HUES64 (cell line): ENCODE results near the gene ZNF646.
"Not testable (repeated sequence)": the region's sequence is repeated elsewhere in the genome, so short reads cannot be mapped to it uniquely, and the experiment has no call there.

Source experiments
- H3K27ac ChIP-seq: 2 replicates; pipeline ENCODE4 v1.7.0; 2013; ENCODE audit warnings: low read depth, low read length, inconsistent platforms
- H3K27me3 ChIP-seq: 2 replicates; pipeline ENCODE4 v1.6.1; 2013; ENCODE audit warnings: mild to moderate bottlenecking, low read length; ENCODE audit not compliant: insufficient read depth
- H3K36me3 ChIP-seq: 2 replicates; pipeline ENCODE4 v1.6.1; 2013; ENCODE audit warnings: mild to moderate bottlenecking, low read length; ENCODE audit not compliant: insufficient read depth
- H3K4me1 ChIP-seq: 2 replicates; pipeline ENCODE4 v1.6.1; 2013; ENCODE audit warnings: mild to moderate bottlenecking, low read length, moderate library complexity; ENCODE audit not compliant: insufficient read depth
- H3K4me3 ChIP-seq: 2 replicates; pipeline ENCODE4 v1.5.1; 2013; ENCODE audit warnings: mild to moderate bottlenecking, low read length, moderate library complexity
- H3K9ac ChIP-seq: 2 replicates; pipeline ENCODE4 v1.6.1; 2013; ENCODE audit warnings: mild to moderate bottlenecking, low read depth, low read length
- H3K9me3 ChIP-seq: 2 replicates; pipeline ENCODE4 v1.6.1; 2013; ENCODE audit warnings: low read depth, low read length; ENCODE audit not compliant: insufficient read depth
- WGBS: fragments of 150-250, 120-280 bp; methylation state at CpG from one replicate; pipeline ENCODE4 v1.1.7; 2013; ENCODE audit warnings: missing lambda C conversion rate; 5-methylcytosine and 5-hydroxymethylcytosine counted together

ZNF646 gene

GRCh38 chr16:31099860-31100638 is 25.8 kb downstream of the ZNF646 start:
- no peaks in the 10 kb centered on the region for H3K9me3 ChIP-seq
- WGBS = 79% methylated on average over 4 of the region's 4 CpGs
- H3K9ac ChIP-seq = no peak overlapping the region
- no peaks in the 10 kb centered on the region for H3K27me3 ChIP-seq
- no peaks in the 10 kb centered on the region for H3K36me3 ChIP-seq
- no peaks in the 10 kb centered on the region for H3K4me1 ChIP-seq
- no peak overlapping the region for H3K27ac ChIP-seq
- no peak overlapping the region for H3K4me3 ChIP-seq

DNA sequence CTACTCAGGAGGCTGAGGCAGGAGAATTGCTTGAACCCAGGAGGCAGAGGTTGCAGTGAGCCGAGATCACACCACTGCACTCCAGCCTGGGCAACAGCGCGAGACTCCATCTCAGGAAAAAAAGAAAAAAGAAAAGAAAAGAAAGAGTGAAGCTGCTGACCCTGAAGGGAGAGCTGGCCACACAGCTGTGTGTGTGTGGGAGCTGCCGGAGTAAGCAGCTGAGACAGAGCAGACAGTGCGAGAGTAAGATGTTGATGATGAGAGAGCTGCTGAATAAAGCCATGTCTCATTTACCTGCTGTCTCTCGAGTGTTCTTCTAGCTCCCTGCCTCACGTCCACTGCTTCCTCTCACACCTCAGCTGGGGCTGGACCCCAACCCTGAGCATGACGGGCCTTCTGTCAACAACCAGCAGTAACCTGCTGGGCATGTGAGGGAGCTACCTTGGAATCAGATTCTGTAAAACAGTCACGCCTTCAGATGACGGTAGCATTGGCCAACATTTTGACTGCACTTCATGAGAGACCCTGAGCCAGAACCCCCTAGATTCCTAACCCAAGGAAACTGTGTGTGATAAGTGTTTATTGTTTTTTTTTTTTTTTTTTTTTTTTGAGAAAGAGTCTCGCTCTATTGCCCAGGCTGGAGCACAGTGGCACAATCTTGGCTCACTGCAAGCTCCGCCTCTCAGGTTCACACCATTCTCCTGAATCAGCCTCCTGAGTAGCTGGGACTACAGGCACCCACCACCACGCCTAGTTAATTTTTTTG is 26.8 kb downstream of the ZNF646 start:
- not testable (repeated sequence) for H3K27ac ChIP-seq, H3K9ac ChIP-seq, H3K4me1 ChIP-seq, H3K4me3 ChIP-seq, H3K27me3 ChIP-seq, H3K9me3 ChIP-seq, H3K36me3 ChIP-seq
- 83% methylated on average over 13 of the region's 13 CpGs for WGBS

DNA sequence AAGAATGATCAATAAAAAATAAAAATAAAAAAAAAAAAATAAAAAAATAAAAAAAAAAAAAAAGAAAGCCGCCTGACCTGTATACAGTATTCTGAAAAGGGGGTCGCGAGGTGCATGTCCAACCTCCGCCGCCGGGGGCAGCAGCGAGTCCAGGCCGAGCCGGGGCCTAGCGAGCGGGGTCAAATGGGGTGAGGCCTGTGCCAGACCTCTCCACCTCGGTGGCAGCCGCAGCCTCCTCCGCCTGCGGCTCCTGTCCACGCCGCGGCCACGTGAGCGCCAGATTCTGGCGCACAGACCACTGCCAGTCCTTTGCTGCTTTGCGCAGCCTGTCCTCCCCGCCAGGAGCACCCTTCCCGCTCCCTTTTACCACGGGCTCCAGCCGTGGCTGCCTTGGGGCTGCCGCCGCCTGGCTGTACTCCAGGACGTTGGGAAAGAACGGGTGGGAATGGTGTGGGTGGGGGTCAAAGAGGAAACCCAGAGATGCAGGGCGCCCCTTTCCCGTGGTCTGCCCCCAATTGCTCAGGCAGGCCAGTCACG is 31.5 kb downstream of the ZNF646 start:
- H3K27ac ChIP-seq = no peak overlapping the region
- H3K9ac ChIP-seq = 0 out of 2 replicates have a peak overlapping the region, but pooled peaks have one; percentile 47
- H3K4me1 ChIP-seq = no peaks in the 10 kb centered on the region
- H3K4me3 ChIP-seq = no peak overlapping the region
- H3K36me3 ChIP-seq = peaks cover 15% of the 10 kb centered on the region
- H3K27me3 ChIP-seq = no peaks in the 10 kb centered on the region
- no peaks in the 10 kb centered on the region for H3K9me3 ChIP-seq
- 38% methylated on average over 30 of the region's 33 CpGs for WGBS

- Histone ChIP-seq H3K27ac (no peak overlapping the region), H3K9ac (no peak overlapping the region), H3K36me3 (peaks cover 25% of the 10 kb centered on the region), H3K9me3 (no peaks in the 10 kb centered on the region), H3K4me1 (no peaks in the 10 kb centered on the region), H3K27me3 (no peaks in the 10 kb centered on the region), H3K4me3 (no peak overlapping the region)
- 94% methylated on average over 28 of the region's 28 CpGs for WGBS
Measured at GRCh38 chr16:31106509-31107464, 32.6 kb downstream of the ZNF646 start.

DNA sequence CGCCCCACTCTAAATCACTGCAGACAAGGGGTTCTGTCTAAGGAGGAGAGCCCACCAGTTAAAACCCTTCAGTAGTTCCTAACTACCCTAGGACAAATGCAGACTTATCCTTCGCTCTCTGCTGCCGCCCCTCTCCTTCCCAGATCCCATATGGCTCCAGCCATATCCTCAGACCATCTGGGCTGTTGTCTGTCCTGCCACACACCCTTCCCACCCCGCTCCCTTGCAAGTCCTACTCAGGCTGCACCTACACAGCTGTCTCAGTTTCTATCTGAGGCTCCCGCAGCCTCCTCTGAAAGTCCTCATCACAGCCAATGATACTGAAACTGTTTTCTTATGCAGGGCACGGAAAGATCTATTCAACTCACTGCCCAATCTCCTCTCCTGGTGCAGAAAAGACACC is 33.2 kb downstream of the ZNF646 start:
- WGBS = 89% methylated on average over 6 of the region's 6 CpGs
- Histone ChIP-seq H3K4me3 (no peak overlapping the region; the same call in 1 of the 2 replicates), H3K27ac (no peak overlapping the region), H3K36me3 (peaks cover 32% of the 10 kb centered on the region), H3K27me3 (no peaks in the 10 kb centered on the region), H3K9ac (no peak overlapping the region), H3K9me3 (no peaks in the 10 kb centered on the region), H3K4me1 (no peaks in the 10 kb centered on the region)

DNA sequence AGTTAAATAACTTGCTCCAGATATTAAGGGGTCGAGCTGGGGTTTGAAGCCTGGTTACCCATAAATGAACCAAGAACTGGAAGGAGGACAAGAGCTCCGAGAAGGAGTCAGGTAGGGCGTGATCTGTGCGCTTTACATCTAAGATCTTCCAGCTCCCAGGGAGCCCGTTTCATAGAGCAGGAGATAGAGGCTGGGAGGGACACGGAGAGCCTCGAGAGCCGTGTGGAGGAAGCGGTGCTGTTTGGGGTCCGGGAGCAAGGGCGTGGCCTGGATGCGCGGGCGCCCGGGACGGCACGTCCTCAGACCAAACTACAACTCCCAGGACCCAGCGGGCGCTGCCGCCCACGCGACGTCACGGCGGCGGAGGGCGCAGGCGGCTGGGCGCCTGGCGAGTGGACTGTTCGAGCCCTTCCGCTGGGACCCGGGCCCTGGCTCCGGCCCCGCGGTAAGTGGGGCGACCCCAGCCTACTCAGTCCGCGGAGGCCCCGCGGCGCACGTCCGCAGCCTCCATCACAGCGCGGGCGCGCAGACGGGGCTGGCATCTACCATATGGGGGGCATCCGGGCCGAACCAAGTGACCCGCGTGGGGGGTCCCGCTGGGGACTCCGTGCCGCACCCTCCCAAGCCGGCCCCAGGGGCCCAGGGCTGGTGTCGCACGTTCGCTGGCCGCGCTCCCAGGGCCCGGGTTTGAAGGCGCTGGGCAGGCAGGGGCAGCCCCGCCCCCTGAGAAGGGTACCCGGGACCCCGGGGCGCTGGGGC is 34.0 kb downstream of the ZNF646 start, which contains the start of gene BCKDK:
TSS of gene BCKDK (plus strand) at position 352 of the 759 bp plus-strand sequence. CDS start 838 bp downstream, outside the sequence.
- WGBS = 5% methylated on average over 68 of the region's 68 CpGs
- Histone ChIP-seq H3K9me3 (no peaks in the 10 kb centered on the region), H3K4me1 (no peaks in the 10 kb centered on the region), H3K9ac (peak within 1 kb of the TSS; percentile 73), H3K4me3 (peak within 1 kb of the TSS; percentile 83), H3K27me3 (no peaks in the 10 kb centered on the region), H3K36me3 (peaks cover 40% of the 10 kb centered on the region), H3K27ac (no peak within 1 kb of the TSS)

DNA sequence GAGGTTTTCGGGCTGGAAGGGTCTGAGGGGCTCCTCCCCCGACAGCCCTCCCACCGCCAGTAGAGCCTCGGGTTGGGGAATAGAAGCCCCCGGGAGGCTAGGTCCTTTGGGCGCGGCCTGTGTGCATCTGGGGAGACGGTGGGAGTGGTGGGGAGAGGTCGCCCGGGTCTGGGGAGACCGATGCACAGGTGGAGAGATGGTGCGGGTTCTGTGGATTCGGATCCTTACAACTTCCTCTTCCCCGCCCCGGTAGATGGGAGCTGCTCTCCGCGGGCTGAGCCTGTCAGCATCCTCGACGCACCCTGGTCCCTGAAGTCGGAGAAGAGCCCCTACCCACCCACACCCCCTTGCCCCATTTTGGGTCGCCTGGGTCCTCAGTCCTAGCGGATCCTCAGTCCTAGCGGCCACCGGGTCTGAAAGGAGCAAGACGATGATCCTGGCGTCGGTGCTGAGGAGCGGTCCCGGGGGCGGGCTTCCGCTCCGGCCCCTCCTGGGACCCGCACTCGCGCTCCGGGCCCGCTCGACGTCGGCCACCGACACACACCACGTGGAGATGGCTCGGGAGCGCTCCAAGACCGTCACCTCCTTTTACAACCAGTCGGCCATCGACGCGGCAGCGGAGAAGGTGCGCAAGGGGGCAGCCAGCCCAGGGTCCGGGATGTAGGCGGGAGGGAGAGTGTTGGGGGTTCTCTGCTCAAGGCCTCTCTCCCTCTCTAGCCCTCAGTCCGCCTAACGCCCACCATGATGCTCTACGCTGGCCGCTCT is 34.8 kb downstream of the ZNF646 start:
- H3K4me1 ChIP-seq = no peaks in the 10 kb centered on the region
- no peaks in the 10 kb centered on the region for H3K27me3 ChIP-seq
- WGBS = 62% methylated on average over 57 of the region's 57 CpGs
- H3K27ac ChIP-seq = no peak overlapping the region
- H3K9ac ChIP-seq = peak overlapping the region; percentile 73
- H3K36me3 ChIP-seq = peaks cover 40% of the 10 kb centered on the region
- peak overlapping the region; percentile 83 for H3K4me3 ChIP-seq
- no peaks in the 10 kb centered on the region for H3K9me3 ChIP-seq

GRCh38 chr16:31109622-31110021 is 35.4 kb downstream of the ZNF646 start:
- 95% methylated on average over 12 of the region's 12 CpGs for WGBS
- Histone ChIP-seq H3K27me3 (no peaks in the 10 kb centered on the region), H3K36me3 (peaks cover 42% of the 10 kb centered on the region), H3K27ac (no peak overlapping the region), H3K4me3 (peak overlapping the region; percentile 83; the same call in 1 of the 2 replicates), H3K4me1 (no peaks in the 10 kb centered on the region), H3K9ac (no peak overlapping the region), H3K9me3 (no peaks in the 10 kb centered on the region)

DNA sequence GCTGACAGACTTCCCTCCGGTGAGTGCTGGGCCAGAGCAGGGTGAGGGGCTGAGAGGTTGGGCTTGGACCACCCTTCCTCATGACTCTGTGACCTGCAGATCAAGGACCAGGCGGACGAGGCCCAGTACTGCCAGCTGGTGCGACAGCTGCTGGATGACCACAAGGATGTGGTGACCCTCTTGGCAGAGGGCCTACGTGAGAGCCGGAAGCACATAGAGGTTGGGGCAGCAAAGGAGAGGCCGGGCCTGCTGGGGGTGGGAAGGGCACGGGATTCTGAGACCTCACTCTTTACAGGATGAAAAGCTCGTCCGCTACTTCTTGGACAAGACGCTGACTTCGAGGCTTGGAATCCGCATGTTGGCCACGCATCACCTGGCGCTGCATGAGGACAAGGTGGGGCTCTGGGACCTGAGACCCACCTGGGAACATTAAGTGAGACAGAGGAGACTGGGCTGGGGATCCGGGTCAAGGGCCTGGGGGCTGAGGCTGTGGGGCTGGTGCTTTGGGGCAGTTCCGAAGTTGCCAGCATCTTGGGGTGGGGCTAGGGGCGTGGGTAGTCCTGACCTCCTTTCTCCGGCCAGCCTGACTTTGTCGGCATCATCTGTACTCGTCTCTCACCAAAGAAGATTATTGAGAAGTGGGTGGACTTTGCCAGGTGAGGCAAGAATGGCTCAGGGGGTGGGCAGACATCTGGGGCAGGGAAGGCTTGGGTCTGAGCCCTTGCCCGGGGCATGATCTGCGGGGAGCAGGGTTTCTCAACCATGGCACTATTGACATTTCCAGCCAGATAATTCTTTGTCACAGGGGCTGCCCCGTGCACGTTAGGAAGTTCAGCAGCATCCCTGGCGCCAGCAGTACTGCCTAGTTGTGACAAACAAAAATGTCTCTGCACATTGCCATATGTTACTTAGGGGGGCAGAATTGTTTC is 36.1 kb downstream of the ZNF646 start:
- Histone ChIP-seq H3K27me3 (no peaks in the 10 kb centered on the region), H3K9ac (no peak overlapping the region), H3K9me3 (no peaks in the 10 kb centered on the region), H3K4me1 (no peaks in the 10 kb centered on the region), H3K27ac (no peak overlapping the region), H3K36me3 (peaks cover 42% of the 10 kb centered on the region), H3K4me3 (no peak overlapping the region)
- 92% methylated on average over 26 of the region's 26 CpGs for WGBS
